NCI-H1436 (cell line): ENCODE results near the gene HS3ST4.

ENCODE experiments used
- DNase-seq: peaks from one replicate; lab custom pipeline; 2025; lab: John Stamatoyannopoulos, UW

Gene HS3ST4

DNA sequence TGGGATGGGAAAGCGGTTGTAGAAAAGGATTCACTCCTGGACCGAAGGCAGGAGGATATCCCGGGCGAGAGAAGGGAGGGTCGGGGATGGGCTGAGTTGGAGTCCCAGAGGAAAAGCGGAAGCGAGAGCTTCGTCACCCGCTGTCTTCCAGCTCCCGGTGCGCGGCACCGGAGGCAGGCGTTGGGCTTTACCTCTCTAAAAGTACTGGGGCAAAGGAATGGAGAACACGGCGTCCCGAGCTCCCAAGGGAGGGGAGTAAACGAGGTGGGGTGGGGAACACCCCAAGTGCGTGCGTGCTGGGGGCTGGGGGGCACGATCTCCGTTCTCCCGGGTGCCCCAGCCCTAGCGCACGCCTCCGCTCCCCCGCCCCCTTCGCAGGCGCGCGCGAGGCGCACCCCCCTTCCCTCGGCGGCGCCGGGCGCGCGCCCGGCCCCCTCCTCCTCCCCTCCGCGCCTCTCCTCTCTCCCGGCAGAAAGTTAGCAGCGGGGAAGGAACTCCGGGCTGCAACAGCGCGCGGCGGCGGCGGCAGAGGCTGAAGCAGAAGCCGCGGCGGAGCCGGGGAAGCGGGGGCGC, at the start of gene HS3ST4:
HS3ST4 (plus strand) TSS at position 441 of the 573 bp plus-strand sequence.
- no peak for DNase-seq

DNA sequence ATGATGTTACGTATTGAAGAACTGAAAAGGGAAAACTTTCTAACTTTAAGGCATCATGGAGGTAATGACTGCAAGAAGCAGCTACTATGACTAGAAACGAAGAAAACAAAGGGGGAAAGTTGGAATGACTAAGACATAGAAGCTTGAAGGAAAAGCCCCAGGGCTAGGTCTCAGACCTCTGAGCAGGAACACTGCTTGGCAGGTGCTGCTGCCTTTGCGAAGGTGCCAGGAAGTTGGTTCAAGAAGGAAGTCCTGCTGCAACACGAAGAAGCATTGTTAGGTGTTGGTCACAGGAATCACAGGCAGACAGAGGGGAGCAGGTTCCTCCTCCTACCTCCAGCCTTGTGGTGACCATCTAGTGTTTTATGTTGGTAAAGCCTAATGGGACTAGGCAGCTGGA, 48.1 kb upstream of the HS3ST4 start:
- DNase-seq: no peak

DNA sequence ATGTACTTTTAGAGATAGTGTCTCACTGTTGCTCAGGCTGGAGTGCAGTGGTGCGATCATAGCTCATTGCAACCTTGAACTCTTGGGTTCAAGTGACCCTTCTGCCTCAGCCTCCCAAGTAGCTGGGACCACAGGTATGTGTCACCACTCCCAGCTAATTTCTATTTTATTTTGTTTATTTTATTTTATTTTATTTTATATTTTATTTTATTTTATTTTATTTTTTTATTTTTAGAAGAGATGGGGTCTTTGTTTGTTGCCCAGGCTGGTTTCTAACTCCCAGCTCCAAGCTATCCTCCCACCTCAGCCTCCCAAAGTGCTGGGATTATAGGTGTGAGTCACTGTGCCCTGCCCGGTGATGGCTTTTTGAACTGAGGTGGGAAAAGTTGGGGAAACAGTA, 35.1 kb upstream of the HS3ST4 start:
- DNase-seq: no peak

DNA sequence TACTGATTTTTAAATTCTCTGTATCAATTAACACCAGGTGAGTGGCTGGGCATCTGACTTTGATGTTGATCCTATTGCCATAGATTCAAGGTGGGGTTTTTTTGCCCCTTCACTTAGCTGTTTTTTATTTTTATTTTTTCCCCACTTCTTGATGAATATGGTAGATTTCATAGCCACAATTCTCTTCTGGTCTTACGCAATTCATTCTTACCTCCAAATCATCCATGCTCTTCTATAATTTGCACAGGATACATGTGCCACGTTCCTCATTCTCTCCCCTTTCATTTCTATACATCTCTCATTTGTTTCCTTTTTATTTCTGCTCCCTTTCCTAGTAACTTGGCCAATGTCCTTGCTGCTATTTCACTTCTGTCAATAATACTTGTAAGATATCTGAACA, 14.9 kb upstream of the HS3ST4 start:
- no peak for DNase-seq

DNA sequence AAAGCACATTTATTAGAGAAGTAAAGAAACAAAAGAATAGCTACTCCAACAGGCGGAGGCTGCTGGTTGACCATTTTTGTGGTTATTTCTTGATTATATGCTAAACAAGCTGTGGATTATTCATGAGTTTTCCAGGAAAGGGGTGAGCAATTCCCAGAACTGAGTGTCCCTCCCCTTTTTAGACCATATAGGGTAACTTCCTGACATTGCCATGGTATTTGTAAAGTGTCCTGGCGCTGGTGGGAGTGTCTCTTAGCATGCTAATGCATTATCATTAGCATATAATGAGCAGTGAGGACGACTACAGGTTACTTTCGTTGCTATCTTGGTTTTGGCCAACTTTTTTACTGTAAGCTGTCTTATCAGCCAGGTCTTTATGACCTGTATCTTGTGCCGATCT, 12.2 kb upstream of the HS3ST4 start:
- no peak for DNase-seq

DNA sequence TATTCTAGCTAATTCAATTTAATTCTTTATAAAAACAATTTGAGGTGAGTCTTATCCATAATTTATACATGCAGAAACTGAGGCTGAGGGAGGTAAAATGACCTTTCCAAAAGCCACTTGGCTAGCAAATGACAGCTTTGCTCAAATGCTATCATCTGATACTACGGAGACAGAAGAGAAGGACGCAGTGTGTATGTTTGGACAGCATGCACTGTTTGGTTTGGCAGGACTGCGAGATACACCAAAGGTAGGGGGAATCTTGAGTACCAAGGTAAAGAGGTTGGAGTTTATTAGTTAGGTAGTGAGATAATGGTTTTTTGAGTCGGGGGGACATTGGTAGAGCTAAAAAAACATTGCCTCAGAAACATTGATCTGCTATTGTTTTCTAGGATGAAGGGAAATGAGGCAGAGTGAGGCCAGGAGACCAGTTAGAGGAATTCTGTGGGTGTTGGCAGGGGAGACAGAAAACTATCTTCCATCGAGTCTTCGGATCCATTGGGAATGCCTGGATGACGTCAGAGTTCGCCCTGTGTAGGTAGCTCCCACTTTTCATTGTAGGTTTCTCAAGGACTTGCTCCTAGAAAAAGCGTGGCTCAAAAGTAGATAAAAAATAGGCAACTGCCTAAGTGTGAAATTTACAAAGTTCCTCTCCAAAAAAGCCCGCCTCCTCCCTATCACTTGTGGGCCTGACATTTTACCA, 2.5 kb upstream of the HS3ST4 start:
- no peak for DNase-seq

DNA sequence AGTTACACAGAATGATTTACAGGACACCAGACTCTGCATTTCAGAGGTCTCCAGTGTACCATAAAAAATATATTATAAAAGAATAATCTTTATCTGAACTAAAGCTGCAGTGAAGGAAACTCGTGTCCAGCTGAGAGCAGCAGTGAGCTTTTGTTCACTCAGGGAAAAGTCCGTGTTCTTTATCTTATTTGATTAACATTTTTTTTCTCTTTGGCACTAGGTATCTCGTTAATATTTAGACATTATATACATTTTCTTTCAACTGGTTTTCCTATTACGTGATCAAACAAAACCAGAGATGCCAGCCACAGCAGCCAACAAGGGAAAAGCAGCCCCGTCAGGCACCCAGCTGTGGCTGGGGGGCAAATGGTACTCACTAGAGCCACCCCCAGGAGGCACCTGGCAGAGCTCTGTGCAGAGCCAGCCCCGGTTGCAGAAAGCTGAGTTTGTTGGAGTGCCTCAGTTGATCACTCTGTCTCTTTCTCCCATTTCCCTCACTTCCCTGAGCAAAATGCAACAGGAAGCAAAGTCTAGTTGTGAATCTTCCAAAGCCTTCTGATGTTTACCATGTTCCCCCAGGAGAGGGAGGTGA, 1.1 kb upstream of the HS3ST4 start:
- no peak for DNase-seq

DNA sequence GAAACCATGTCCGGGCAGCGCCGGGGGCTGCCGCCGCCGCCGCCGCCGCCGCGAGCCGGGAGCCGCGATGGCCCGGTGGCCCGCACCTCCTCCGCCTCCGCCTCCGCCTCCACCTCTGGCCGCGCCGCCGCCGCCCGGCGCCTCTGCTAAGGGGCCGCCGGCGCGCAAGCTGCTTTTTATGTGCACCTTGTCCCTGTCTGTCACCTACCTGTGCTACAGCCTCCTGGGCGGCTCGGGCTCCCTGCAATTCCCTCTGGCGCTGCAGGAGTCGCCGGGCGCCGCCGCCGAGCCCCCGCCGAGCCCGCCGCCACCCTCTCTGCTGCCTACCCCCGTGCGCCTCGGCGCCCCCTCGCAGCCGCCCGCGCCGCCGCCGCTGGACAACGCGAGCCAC, 587 bp downstream of the HS3ST4 start:
- no peak for DNase-seq

DNA sequence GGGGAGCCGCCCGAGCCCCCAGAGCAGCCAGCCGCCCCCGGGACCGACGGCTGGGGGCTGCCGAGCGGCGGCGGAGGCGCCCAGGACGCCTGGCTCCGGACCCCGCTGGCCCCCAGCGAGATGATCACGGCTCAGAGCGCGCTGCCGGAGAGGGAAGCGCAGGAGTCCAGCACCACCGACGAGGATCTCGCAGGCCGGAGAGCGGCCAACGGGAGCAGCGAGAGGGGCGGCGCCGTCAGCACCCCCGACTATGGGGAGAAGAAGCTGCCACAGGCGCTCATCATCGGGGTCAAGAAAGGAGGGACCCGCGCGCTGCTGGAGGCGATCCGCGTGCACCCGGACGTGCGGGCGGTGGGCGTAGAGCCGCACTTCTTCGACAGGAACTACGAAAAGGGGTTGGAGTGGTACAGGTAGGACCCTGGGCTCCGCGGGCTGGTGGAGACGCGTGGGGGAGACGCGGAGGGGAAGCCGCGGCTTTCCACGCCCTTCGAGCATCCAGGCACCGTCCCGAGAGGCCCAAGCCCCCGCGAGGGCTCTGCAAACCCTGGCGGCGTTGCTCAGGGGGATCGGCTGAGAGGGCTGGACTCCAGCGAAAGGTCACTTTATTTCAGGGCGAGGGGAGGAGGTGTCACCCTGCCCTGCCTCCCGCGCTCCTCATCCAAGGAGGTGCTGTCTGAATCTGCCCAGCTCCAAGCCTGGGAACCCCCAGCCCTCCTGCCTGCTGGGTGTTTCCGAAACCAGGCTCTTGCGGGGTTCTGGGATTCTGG, 1.2 kb downstream of the HS3ST4 start:
- DNase-seq: no peak

DNA sequence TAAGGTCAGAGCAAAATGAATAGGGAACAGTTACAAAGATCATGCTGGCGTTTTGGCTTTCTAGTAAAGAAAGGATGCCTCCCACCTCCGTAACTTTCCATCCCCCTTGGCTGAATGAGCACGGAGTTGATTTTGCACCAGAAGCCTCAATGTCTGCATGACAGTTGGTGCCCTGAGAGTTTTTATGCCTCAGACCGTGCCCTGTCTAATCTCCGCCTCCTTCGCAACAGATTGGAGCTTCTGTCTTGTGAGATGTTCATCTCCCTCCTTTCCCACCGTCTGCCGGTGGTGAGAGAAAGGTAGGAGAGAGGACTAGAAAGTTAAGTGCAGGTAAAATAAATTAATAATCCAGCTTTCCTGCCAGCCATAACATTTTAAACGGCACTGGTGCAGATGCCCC, 1.9 kb downstream of the HS3ST4 start:
- no peak for DNase-seq

DNA sequence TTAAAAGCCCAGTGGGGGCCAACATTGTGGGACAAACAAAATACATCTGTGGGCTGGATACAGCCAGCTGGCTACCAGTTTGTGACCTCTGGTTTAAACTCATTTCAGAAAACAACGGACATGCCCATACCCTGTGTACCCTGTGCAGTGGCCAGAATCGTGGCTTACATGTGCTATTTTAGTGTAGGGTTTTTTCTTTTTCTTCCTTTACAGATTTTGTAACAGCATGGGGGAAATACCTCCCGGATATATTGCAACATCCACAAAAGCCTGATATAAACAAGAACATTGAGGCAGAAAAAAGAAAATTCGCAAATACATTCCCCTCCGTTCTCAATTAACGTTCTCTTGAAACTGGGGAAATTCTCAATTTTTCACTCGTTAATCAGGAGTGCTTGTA, 7.3 kb downstream of the HS3ST4 start:
- DNase-seq: no peak

DNA sequence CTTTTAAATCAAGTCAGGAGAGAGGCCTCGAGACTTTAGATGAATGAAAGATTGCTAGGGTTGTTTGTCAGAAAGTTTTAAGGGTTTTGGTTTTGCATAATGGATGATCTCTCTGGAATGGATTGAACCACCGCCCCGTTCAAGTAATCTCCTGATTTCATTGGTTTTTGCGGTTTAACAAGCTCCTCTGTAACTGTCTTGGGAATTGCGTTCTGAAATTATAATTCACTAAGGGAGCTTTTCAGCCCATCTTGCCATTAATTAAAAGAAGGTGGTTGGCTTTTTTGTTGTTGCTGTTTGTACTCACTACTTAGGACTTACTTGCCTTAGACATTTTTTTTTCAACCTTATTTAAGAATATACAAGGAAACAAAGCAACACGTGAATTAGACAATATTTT, 8.8 kb downstream of the HS3ST4 start:
- no peak for DNase-seq

DNA sequence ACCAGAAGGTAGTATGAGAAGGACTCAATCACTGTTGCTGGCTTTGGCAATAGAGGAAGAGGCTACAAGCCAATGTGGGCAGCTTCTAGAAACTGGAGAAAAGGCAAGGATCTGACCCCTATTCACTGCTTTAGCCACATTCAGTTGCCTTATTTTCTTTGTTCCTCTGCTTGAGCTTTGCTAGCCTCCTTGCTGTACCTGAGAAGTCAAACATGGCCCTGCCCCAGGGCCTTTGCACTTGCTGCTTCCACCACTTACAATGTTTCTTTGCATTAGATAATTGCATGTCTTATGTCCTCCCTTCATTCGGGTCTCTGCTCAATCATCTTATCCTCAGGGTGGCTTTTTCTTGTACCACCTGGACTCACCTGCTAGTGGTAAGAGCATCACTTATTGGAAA, 15.8 kb downstream of the HS3ST4 start:
- no peak for DNase-seq

DNA sequence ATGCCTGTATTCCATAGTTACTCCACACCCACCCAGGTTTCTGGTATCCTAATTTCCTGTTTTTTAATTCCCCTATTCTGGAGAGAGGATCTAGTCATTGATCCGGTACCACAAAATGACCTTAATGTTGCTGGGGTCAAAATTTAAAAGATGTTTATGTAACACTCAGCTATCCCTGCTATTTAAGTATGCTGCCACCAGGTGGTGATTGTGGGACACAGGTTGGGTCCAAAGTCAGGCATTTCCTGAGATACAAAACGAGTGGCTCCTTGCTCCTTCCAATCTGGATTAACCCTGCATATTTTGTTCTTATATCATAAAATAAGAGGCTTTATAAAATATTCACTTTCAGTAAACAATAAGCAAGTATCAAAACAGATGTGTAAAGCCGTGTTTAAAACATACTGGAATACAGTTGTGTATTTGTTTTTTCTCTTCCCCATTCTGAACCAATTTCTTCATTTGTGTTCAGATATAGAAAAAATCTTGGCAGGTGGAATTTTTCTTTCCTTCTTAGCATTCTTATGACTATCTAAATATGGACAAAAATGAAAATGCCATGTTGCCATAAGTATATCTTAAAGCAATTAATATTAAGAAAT, 16.3 kb downstream of the HS3ST4 start:
- no peak for DNase-seq

DNA sequence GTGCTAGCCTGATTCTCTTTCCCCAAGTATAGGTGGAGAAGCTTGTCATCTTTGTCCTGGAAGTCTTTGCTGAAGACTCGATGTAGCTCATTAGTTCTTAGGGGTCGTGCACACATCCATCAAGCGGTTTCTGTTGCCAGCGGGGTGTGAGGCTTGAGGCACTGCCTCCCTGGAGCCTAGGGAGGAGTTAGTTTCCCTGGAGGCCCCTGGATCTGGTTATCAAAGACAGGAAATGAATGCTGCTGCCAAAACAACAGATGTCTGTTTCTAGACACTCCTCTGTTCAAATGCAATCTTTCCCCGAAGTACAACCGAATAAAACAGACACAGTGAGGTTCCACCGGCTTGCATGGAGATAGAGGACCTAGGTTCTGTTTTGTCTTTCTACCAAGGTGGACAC, 17.5 kb downstream of the HS3ST4 start:
- no peak for DNase-seq

DNA sequence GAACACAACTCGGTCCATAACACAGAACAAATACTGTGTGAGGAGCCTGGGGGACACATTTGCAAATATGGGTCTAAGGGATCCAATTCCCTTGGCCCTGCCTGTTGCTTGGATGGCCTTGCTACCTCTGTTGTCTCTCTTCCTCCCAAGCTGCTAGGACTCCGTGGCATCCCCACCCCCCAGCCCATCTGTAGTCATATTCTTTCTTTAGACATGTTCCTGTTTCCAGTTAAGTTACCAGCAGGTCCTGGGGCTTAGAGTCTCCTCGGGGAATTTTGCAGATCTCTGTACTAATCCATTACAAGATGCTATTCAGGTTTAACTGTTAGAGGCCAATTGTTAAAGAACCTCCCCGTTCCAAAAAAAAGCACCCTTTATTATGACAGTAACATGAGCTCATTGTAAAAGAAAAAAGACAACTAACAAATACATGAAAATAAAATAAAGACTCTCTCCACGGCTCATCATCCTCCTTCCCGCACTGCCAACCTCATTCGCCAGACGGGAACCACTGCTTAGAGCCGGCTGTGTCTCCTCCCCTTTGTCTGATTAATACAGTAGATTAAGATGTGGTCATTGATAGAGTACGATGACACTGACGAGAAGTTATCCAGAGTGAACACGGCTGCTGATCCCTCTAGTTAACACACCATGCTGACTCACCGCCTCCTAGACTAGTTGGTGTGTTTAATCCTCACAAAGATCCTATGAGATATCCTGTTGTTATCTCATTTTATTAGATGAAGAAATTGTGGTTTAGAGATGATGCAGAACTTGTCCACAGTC, 22.2 kb downstream of the HS3ST4 start:
- no peak for DNase-seq

DNA sequence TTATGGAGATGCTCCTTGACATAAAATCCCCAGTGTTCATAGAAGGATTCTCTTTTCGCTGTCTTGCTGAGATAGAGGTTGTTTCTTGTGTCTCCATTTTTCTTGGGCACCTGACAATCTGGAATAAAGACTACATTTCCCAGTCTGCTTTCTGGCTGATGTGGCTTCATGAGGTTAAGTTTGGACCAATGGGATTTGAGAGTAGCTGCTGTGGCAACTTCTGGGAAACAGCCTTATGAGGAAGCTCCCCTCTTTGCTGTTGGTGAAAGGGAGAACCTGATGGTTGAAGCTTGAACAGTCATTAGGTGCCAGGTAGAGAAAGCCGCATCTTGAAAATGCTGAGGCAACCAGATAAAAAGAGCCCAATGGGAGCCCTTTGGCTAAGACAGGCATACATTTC, 24.4 kb downstream of the HS3ST4 start:
- DNase-seq: no peak

DNA sequence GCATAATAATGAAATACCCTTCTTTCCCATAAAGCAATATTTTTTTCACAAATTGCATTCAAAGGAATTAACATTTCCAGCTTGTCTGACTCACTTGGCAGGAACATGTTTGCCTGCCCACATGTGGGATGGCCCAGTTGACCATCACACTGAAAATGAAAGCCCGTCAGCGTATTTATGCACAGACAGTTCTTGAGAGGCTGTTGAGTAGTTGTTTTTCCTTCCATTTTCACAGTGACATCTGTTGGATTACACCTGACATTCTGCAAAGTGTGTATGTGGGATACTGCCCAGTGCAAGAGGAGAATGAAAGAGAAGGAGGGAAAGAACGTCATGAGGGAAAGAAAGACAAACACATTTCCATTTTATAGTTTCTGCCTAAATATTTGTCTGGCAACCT, 29.7 kb downstream of the HS3ST4 start:
- no peak for DNase-seq

DNA sequence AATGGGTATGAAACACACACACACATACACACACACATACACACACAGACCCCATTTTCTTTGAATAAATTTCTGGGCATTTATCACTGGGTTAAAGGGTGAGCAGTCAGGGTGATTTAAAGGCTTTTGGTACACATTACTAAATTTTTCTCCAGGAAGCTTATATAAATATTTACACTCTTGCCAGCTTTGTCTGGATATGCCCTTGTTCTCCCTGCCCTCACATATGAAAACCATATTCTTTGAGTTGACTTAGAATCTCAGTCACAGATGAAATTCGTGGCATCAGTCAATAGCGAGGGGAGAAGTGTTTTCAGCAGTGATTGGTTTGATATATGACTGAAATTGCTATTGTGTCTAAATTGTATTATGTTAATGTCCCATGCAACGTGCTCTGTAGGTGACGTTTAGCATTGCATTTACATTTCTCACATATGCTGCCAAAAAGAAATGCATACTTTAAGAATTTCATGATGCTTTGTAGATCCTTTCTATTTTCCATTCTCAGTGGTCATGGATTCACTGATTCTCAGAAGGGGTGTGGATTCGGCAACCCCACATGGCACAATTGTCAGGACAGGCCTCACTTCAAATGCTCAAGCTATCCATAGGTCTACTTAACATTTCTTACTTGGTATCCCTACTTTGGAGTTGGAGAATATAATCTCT, 34.8 kb downstream of the HS3ST4 start:
- no peak for DNase-seq

DNA sequence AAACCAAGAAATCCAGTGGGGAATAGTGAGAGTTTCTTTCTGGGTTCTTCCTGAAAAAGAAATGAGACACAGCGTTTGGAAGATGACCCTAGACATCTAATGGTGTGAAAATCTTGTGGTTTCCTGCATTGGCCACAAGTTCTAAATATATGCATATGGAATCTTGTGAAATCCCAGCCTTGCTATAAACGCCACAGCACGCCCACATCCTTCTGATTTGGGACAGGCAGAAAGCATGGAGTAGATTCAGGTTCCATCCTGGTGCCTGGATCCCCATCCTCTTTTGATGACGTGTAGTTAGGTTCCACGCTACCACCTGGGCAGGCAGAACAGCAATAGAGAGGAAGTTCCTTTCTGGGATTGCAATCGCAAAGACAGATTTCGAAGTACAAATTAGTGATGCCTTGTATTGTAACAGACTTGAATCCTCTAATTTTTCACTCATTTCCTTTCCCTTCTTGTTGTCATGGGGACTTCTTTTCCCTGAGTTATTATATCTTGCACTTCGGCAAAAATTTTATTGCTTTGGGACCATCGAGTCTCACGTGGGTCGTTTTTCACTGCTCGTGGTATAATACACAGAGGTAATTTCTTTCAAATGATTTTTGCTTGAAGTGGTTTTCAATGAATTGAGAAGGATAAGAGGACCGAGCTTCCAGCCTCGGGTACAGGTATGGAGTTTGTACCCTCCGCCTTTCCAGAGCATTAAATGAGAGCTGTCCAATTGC, 37.6 kb downstream of the HS3ST4 start:
- no peak for DNase-seq

DNA sequence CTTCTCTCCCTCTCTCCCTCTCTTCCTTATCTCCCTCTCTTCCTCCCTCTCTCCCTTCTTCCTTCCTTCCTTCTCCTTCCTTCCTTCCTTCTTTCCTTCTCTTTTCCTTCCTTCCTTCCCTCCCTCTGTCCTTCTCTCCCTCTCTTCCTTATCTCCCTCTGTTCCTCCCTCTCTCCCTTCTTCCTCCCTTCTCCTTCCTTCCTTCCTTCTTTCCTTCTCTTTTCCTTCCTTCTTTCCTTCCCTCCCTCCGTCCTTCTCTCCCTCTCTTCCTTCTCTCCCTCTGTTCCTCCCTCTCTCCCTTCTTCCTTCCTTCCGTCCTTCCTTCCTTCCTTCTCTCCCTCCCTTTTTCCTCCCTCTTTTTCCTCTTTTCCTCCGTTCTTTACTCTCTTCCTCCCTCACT, 38.6 kb downstream of the HS3ST4 start:
- DNase-seq: no peak
